Measurements from ENCODE around the gene PCOLCE2. TPM values are rescaled to one million over a fixed set of nuclear protein-coding genes. Genes with fewer than 3 reads are reported as not detected.

The PCOLCE2 gene
- total and polyA plus RNA-seq, 4 donors: 9.1 to 17.2 (median 13.3) TPM

DNA sequence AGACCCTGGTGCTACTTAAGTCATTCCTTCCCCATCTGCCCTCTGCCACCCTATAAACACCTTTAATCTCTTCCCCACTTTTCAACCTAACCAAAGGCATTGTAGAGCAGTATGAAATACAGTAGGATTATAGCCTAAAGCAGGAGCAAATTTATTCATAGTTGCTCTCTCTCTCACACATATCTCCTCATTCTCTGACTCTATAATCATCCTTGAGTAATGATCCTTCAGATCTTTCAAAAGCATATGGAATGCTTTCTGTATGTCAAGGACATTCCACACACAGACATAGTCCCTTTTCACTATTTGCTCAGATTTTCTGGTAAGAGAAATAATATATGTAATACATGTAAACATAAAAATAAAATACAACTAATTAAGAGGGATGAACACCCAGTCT, 111.0 kb downstream of the PCOLCE2 start:
- Histone ChIP-seq H3K36me3 (ENCODE audit: control insufficient read depth in 4 of 4, insufficient read depth in 3 of 4, low read depth in 1 of 4, low read length in 3 of 4) (no peaks in the 10 kb centered on the region), H3K9me3 (ENCODE audit: control insufficient read depth in 4 of 4, low read length in 3 of 4) (no peaks in the 10 kb centered on the region), H3K4me3 (ENCODE audit: low read depth in 1 of 3, low read length in 3 of 3) (no peak overlapping the region), H3K27ac (ENCODE audit: low read depth in 1 of 2, low read length in 2 of 2) (no peak overlapping the region), H3K9ac (ENCODE audit: low read depth in 1 of 2, low read length in 2 of 2) (no peak overlapping the region), H3K4me1 (ENCODE audit: control insufficient read depth in 4 of 4, insufficient read depth in 4 of 4, low read length in 3 of 4) (no peaks in the 10 kb centered on the region), H3K27me3 (ENCODE audit: control insufficient read depth in 4 of 4, insufficient read depth in 4 of 4, low read length in 3 of 4) (no peaks in the 10 kb centered on the region)
- TF ChIP-seq, protein P1, sequence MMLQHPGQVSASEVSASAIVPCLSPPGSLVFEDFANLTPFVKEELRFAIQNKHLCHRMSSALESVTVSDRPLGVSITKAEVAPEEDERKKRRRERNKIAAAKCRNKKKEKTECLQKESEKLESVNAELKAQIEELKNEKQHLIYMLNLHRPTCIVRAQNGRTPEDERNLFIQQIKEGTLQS (IDR thresholded peaks at IDR 0.05): no peak
- TF ChIP-seq HNF4G (IDR thresholded peaks at IDR 0.05) (no peak), JUND (IDR thresholded peaks at IDR 0.05) (no peak), NR2F2 (IDR thresholded peaks at IDR 0.05) (no peak), RXRA (IDR thresholded peaks at IDR 0.05) (no peak), FOXA1 (IDR thresholded peaks at IDR 0.05) (no peak), FOXA2 (IDR thresholded peaks at IDR 0.05) (no peak)
- TF ChIP-seq, protein P2, sequence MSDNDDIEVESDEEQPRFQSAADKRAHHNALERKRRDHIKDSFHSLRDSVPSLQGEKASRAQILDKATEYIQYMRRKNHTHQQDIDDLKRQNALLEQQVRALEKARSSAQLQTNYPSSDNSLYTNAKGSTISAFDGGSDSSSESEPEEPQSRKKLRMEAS (IDR thresholded peaks at IDR 0.05): no peak
- TF ChIP-seq, protein P3, sequence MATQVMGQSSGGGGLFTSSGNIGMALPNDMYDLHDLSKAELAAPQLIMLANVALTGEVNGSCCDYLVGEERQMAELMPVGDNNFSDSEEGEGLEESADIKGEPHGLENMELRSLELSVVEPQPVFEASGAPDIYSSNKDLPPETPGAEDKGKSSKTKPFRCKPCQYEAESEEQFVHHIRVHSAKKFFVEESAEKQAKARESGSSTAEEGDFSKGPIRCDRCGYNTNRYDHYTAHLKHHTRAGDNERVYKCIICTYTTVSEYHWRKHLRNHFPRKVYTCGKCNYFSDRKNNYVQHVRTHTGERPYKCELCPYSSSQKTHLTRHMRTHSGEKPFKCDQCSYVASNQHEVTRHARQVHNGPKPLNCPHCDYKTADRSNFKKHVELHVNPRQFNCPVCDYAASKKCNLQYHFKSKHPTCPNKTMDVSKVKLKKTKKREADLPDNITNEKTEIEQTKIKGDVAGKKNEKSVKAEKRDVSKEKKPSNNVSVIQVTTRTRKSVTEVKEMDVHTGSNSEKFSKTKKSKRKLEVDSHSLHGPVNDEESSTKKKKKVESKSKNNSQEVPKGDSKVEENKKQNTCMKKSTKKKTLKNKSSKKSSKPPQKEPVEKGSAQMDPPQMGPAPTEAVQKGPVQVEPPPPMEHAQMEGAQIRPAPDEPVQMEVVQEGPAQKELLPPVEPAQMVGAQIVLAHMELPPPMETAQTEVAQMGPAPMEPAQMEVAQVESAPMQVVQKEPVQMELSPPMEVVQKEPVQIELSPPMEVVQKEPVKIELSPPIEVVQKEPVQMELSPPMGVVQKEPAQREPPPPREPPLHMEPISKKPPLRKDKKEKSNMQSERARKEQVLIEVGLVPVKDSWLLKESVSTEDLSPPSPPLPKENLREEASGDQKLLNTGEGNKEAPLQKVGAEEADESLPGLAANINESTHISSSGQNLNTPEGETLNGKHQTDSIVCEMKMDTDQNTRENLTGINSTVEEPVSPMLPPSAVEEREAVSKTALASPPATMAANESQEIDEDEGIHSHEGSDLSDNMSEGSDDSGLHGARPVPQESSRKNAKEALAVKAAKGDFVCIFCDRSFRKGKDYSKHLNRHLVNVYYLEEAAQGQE (IDR thresholded peaks at IDR 0.05): no peak
- TF ChIP-seq, protein P4, sequence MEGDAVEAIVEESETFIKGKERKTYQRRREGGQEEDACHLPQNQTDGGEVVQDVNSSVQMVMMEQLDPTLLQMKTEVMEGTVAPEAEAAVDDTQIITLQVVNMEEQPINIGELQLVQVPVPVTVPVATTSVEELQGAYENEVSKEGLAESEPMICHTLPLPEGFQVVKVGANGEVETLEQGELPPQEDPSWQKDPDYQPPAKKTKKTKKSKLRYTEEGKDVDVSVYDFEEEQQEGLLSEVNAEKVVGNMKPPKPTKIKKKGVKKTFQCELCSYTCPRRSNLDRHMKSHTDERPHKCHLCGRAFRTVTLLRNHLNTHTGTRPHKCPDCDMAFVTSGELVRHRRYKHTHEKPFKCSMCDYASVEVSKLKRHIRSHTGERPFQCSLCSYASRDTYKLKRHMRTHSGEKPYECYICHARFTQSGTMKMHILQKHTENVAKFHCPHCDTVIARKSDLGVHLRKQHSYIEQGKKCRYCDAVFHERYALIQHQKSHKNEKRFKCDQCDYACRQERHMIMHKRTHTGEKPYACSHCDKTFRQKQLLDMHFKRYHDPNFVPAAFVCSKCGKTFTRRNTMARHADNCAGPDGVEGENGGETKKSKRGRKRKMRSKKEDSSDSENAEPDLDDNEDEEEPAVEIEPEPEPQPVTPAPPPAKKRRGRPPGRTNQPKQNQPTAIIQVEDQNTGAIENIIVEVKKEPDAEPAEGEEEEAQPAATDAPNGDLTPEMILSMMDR (IDR thresholded peaks at IDR 0.05; ENCODE audit: low read depth, low read length, missing input control): no peak
- no peak for DNase-seq (ENCODE audit: low spot score)

DNA sequence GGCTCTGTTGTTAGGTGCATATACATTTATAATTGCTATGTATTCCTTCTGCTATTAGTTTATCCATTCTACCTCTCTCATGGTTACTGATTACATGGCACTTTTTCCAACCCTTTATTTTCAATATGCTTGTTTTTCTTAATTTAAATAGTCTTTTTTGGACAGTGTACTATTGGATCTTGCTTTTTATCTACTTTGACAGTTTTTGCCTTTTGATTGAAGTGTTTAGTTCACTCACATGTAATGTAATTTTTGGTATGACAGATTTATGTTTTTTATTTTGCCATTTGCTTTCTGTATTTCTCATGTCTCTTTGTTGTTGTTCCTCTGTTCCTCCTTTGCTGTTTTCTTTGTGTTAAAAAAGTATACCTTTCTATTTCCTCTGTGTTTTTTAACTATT, 120.5 kb downstream of the PCOLCE2 start:
- DNase-seq (ENCODE audit: low spot score): no peak
- Histone ChIP-seq H3K27ac (ENCODE audit: low read depth in 1 of 2, low read length in 2 of 2) (no peak overlapping the region), H3K27me3 (ENCODE audit: control insufficient read depth in 4 of 4, insufficient read depth in 4 of 4, low read length in 3 of 4) (no peaks in the 10 kb centered on the region), H3K9ac (ENCODE audit: low read depth in 1 of 2, low read length in 2 of 2) (no peak overlapping the region), H3K36me3 (ENCODE audit: control insufficient read depth in 4 of 4, insufficient read depth in 3 of 4, low read depth in 1 of 4, low read length in 3 of 4) (no peaks in the 10 kb centered on the region), H3K9me3 (ENCODE audit: control insufficient read depth in 4 of 4, low read length in 3 of 4) (peaks cover 0 to 2% (median 0%) of the 10 kb centered on the region in 4 donors), H3K4me1 (ENCODE audit: control insufficient read depth in 4 of 4, insufficient read depth in 4 of 4, low read length in 3 of 4) (no peaks in the 10 kb centered on the region), H3K4me3 (ENCODE audit: low read depth in 1 of 3, low read length in 3 of 3) (no peak overlapping the region)
- TF ChIP-seq FOXA2 (IDR thresholded peaks at IDR 0.05) (no peak), JUND (IDR thresholded peaks at IDR 0.05) (no peak), TAF1 (conservative IDR thresholded peaks at IDR 0.05) (no peak), EGR1 (IDR thresholded peaks at IDR 0.05; ENCODE audit: low read depth in 2 of 2) (no peak), RXRA (IDR thresholded peaks at IDR 0.05) (no peak), SP1 (IDR thresholded peaks at IDR 0.05) (no peak)
- TF ChIP-seq, protein P4 (IDR thresholded peaks at IDR 0.05; ENCODE audit: low read depth, low read length, missing input control): no peak
- TF ChIP-seq, protein P2 (IDR thresholded peaks at IDR 0.05): no peak

Small RNA genes within 50 kb of the gene (small RNA-seq; reads per million reads assigned to genes)
- gene RNU7-47P: not detected

Other genes starting within 250 kb of the PCOLCE2 start
- gene TRPC1, start 165.0 kb downstream of the PCOLCE2 start, total RNA-seq: 1 to 10 TPM; 3.0 to 4.7 TPM
- gene TRPC1, start 165.0 kb downstream of the PCOLCE2 start, polyA plus RNA-seq: under 1 TPM; 0.15 to 0.25 TPM
- 10 to 100 TPM; 15.4 to 24.3 TPM for gene PAQR9, start 74.6 kb upstream of the PCOLCE2 start, total RNA-seq
- gene PAQR9, start 74.6 kb upstream of the PCOLCE2 start, polyA plus RNA-seq: 1 to 10 TPM; 3.6 to 9.8 TPM
- gene U2SURP, start 112.5 kb upstream of the PCOLCE2 start, total RNA-seq: 10 to 100 TPM; 33.4 to 41.2 TPM
- 10 to 100 TPM in 1 of 2 donors, 1 to 10 TPM in 1; 8.3 to 27.2 TPM for gene U2SURP, start 112.5 kb upstream of the PCOLCE2 start, polyA plus RNA-seq
- 10 to 100 TPM in 1 of 2 donors, 1 to 10 TPM in 1; 1.2 to 48.7 TPM for gene CHST2, start 230.7 kb upstream of the PCOLCE2 start, total RNA-seq
- under 1 TPM; 0.11 to 0.69 TPM for gene CHST2, start 230.7 kb upstream of the PCOLCE2 start, polyA plus RNA-seq